Iris pigment epithelial cell (primary cell): ENCODE results near the gene PLPP7.
"Not testable (repeated sequence)": the region's sequence is repeated elsewhere in the genome, so short reads cannot be mapped to it uniquely, and the experiment has no call there.

ENCODE experiments used
- DNase-seq: peaks from one replicate; pipeline ENCODE4 v3.0.0-alpha.2; 2011; ENCODE audit warnings: low read depth

Gene PLPP7

GRCh38 chr9:131330814-131331600 lies 41.5 kb downstream of the PLPP7 start:
- no peak for DNase-seq

- not testable (repeated sequence) for DNase-seq
Measured at GRCh38 chr9:131331996-131332395, 42.5 kb downstream of the PLPP7 start.

GRCh38 chr9:131333771-131334628 lies 44.5 kb downstream of the PLPP7 start:
- DNase-seq: no peak

- DNase-seq: peak; percentile 14
Measured at GRCh38 chr9:131334629-131335367, 45.3 kb downstream of the PLPP7 start.

GRCh38 chr9:131335368-131335755 lies 45.8 kb downstream of the PLPP7 start:
- no peak for DNase-seq

- DNase-seq: no peak
Measured at GRCh38 chr9:131337131-131337848, 47.8 kb downstream of the PLPP7 start.

GRCh38 chr9:131339212-131339611 lies 49.7 kb downstream of the PLPP7 start:
- DNase-seq: not testable (repeated sequence)

GRCh38 chr9:131344931-131345535 lies 55.5 kb downstream of the PLPP7 start:
- DNase-seq: not testable (repeated sequence)

- DNase-seq: no peak
Measured at GRCh38 chr9:131346559-131346958, 57.0 kb downstream of the PLPP7 start.

- no peak for DNase-seq
Measured at GRCh38 chr9:131347376-131348020, 58.0 kb downstream of the PLPP7 start.

GRCh38 chr9:131348631-131349521 lies 59.4 kb downstream of the PLPP7 start:
- no peak for DNase-seq

GRCh38 chr9:131349522-131349880 lies 60.0 kb downstream of the PLPP7 start:
- no peak for DNase-seq

- DNase-seq: peak; percentile 84
Measured at GRCh38 chr9:131349881-131350563, 60.5 kb downstream of the PLPP7 start.

GRCh38 chr9:131356479-131356878 lies 67.0 kb downstream of the PLPP7 start:
- DNase-seq: peak; percentile 18

GRCh38 chr9:131358556-131358955 lies 69.0 kb downstream of the PLPP7 start:
- no peak for DNase-seq
